PFSK-1 (cell line): ENCODE results near the gene SPTB.

Experiments used
- FOXP2 ChIP-seq: optimal IDR thresholded peaks from 2 replicates; pipeline ENCODE3; 2011; ENCODE audit warnings: borderline replicate concordance, control low read depth, inconsistent platforms; ENCODE audit not compliant: insufficient read depth; ENCODE audit errors: extremely low read length, extremely low read depth
- POLR2AphosphoS5 ChIP-seq: IDR thresholded peaks from 2 replicates; pipeline ENCODE4 v1.6.1; 2012; ENCODE audit warnings: low read depth, mild to moderate bottlenecking, control low read depth, low read length, moderate library complexity
- REST ChIP-seq, 2 experiments: IDR thresholded peaks; 2 replicates each; pipeline versions ENCODE4 v1.6.1 to v1.8.0; 2011 to 2012; ENCODE audit warnings: low read depth in 2 of 2, low read length in 2 of 2, control low read depth in 1 of 2, inconsistent platforms in 1 of 2, mild to moderate bottlenecking in 1 of 2, moderate library complexity in 1 of 2; ENCODE audit not compliant: insufficient read depth in 1 of 2
- SIN3A ChIP-seq: IDR thresholded peaks from 2 replicates; pipeline ENCODE4 v1.6.1; 2012; ENCODE audit warnings: mild to moderate bottlenecking, low read length, moderate library complexity, borderline replicate concordance; ENCODE audit not compliant: insufficient read depth
- TAF1 ChIP-seq: IDR thresholded peaks from 2 replicates; pipeline ENCODE4 v1.6.1; 2012; ENCODE audit warnings: low read length, control low read depth, borderline replicate concordance; ENCODE audit not compliant: insufficient read depth

GRCh38 chr14:64711039-64711438, 168.7 kb downstream of the SPTB start:
- TF ChIP-seq POLR2AphosphoS5 (no peak), REST (IDR thresholded peaks at IDR 0.05; ENCODE audit: insufficient read depth in 1 of 2, low read depth in 2 of 2, low read length in 2 of 2) (no peak), TAF1 (no peak), SIN3A (no peak), FOXP2 (no peak)
